ENCODE data around the gene MIPOL1. TPM values are rescaled to one million over a fixed set of nuclear protein-coding genes. Genes with fewer than 3 reads are reported as not detected.

MIPOL1 gene
- total and polyA plus RNA-seq, 2 of the 4 experiments (the other 2 are of a cell fraction): 2.7 to 5.9 TPM

DNA sequence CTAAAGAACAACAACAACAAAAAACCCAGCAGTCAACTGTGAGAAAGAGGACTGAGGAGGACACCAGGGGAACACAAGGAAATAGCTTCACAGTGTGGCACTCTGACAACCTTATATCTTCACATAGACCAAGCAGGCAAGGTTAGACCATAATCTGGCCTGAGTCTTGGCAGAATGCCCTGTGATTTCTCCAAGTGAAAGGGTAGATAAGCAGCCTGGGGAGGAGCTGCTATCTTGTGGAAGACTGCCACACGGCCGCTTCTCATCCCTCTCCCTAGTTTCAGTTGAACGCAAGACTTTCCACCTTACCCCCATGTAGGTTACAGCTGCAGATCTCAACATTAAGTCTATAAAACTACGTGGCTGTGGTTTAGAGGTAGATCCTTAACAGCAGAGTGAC, 29.0 kb upstream of the MIPOL1 start:
- H3K14ac ChIP-seq (replicated peaks; ENCODE audit: low read depth, low read length): no peak overlapping the region
- H3K4me3 ChIP-seq (ENCODE audit: insufficient read depth, low read depth, low read length): no peak overlapping the region
- TF ChIP-seq RCOR1 (IDR thresholded peaks at IDR 0.05; ENCODE audit: insufficient replicate concordance, low read length) (no peak), FOS (IDR thresholded peaks at IDR 0.05; ENCODE audit: low read depth, low read length) (no peak), MAZ (IDR thresholded peaks at IDR 0.05; ENCODE audit: borderline replicate concordance, low read depth, low read length) (no peak), CEBPB (IDR thresholded peaks at IDR 0.05; ENCODE audit: low read depth, low read length) (no peak), MAFK (IDR thresholded peaks at IDR 0.05; ENCODE audit: low read depth, low read length) (no peak)
- TF ChIP-seq, protein P1, sequence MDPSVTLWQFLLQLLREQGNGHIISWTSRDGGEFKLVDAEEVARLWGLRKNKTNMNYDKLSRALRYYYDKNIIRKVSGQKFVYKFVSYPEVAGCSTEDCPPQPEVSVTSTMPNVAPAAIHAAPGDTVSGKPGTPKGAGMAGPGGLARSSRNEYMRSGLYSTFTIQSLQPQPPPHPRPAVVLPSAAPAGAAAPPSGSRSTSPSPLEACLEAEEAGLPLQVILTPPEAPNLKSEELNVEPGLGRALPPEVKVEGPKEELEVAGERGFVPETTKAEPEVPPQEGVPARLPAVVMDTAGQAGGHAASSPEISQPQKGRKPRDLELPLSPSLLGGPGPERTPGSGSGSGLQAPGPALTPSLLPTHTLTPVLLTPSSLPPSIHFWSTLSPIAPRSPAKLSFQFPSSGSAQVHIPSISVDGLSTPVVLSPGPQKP (IDR thresholded peaks at IDR 0.05; ENCODE audit: borderline replicate concordance, low read depth, low read length): no peak
- TF ChIP-seq, protein P2, sequence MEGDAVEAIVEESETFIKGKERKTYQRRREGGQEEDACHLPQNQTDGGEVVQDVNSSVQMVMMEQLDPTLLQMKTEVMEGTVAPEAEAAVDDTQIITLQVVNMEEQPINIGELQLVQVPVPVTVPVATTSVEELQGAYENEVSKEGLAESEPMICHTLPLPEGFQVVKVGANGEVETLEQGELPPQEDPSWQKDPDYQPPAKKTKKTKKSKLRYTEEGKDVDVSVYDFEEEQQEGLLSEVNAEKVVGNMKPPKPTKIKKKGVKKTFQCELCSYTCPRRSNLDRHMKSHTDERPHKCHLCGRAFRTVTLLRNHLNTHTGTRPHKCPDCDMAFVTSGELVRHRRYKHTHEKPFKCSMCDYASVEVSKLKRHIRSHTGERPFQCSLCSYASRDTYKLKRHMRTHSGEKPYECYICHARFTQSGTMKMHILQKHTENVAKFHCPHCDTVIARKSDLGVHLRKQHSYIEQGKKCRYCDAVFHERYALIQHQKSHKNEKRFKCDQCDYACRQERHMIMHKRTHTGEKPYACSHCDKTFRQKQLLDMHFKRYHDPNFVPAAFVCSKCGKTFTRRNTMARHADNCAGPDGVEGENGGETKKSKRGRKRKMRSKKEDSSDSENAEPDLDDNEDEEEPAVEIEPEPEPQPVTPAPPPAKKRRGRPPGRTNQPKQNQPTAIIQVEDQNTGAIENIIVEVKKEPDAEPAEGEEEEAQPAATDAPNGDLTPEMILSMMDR (conservative IDR thresholded peaks at IDR 0.05; ENCODE audit: low read depth, low read length): no peak
- no peak overlapping the region for H4K91ac ChIP-seq (ENCODE audit: insufficient read depth, low read depth, low read length)
- WGBS, 2 experiments (ENCODE audit: extremely low coverage in 2 of 2, insufficient read length in 1 of 2): no CpG with 5 or more reads among the region's 4 CpGs
- no peak overlapping the region for H2BK5ac ChIP-seq (ENCODE audit: low read depth, low read length, poor library complexity, severe bottlenecking)
- no peak overlapping the region for H2BK120ac ChIP-seq (ENCODE audit: low read depth, low read length)
- CTCF ChIA-PET: no interaction called here
- POLR2A ChIA-PET (ENCODE audit: unreplicated experiment): no interaction called here
- DNase-seq: no peak
- H3K9ac ChIP-seq (ENCODE audit: low read depth, low read length): no peak overlapping the region
- H3K27ac ChIP-seq (ENCODE audit: insufficient read depth, low read length): no peak overlapping the region
- no peak overlapping the region for H4K5ac ChIP-seq (ENCODE audit: low read depth, low read length)
- no peaks in the 10 kb centered on the region for H4K20me1 ChIP-seq (ENCODE audit: insufficient read depth, low read length)
- peaks cover 2 to 3% of the 10 kb centered on the region in 2 experiments; a peak in 1 of 4 replicates for H3K79me1 ChIP-seq (ENCODE audit: low read depth in 1 of 2, low read length in 2 of 2)
- H3K4me1 ChIP-seq (ENCODE audit: control insufficient read depth, insufficient read depth, low read length): 0 out of 2 replicates have a peak, but pooled peaks cover 2% of the 10 kb centered on the region
- no peak overlapping the region for H3K4me2 ChIP-seq (ENCODE audit: low read depth, low read length)
- no peaks in the 10 kb centered on the region for H3K27me3 ChIP-seq (ENCODE audit: control insufficient read depth, insufficient read depth, low read length)
- no peak overlapping the region for H2AK5ac ChIP-seq (ENCODE audit: low read depth, low read length)
- H4K8ac ChIP-seq (ENCODE audit: low read depth in 2 of 2, low read length in 2 of 2): no peak overlapping the region
- in situ Hi-C loops (cut with MboI; ENCODE audit: low sequenced_read_pairs): no loop called here
- H2AFZ ChIP-seq (replicated peaks; ENCODE audit: low read length, poor library complexity): no peak overlapping the region
- no peak for ATAC-seq (ENCODE audit: low read depth)
- H3K9me1 ChIP-seq (ENCODE audit: insufficient read depth, low read length): no peaks in the 10 kb centered on the region
- H3K9me3 ChIP-seq (ENCODE audit: control insufficient read depth, insufficient read depth, low read length): no peaks in the 10 kb centered on the region
- H3K23ac ChIP-seq (ENCODE audit: low read depth, low read length): no peak overlapping the region
- H3K56ac ChIP-seq (ENCODE audit: extremely low read depth, insufficient read depth, low read length): no peak overlapping the region
- BruUV-seq (replicated peaks): no TSS peak
- dilution Hi-C loops (cut with HindIII; ENCODE audit: low sequenced_read_pairs, unreplicated experiment): no loop called here
- H3K18ac ChIP-seq (ENCODE audit: low read depth, low read length): no peak overlapping the region
- H3K4ac ChIP-seq (ENCODE audit: low read depth, low read length): no peak overlapping the region
- H3K36me3 ChIP-seq (ENCODE audit: control insufficient read depth, insufficient read depth, low read length): no peaks in the 10 kb centered on the region
- H2BK15ac ChIP-seq (ENCODE audit: low read depth, low read length): no peak overlapping the region
- no peak overlapping the region for H2AK9ac ChIP-seq (replicated peaks; ENCODE audit: low read depth, low read length, poor library complexity)
- intact Hi-C loops (cut with micrococcal nuclease): no loop called here
- H2BK20ac ChIP-seq (ENCODE audit: low read depth, low read length): no peak overlapping the region
